Uterus (tissue), 2 donors: Measurements from ENCODE around the gene MR1.

Source experiments
- CTCF ChIP-seq, 4 experiments: fragments of 200-600 bp in 2 of 4; fragments of 450-650 bp in 2 of 4; sonication (generic) in 2 of 4; IDR thresholded peaks; one replicate each; pipeline ENCODE4 v1.5.1; 2016 to 2019; ENCODE audit warnings: antibody characterized with exemption in 4 of 4, mild to moderate bottlenecking in 2 of 4, moderate library complexity in 1 of 4
- POLR2A ChIP-seq, 2 donors: fragments of 450-650 bp; IDR thresholded peaks; one replicate each; pipeline ENCODE4 v1.6.1; 2016; ENCODE audit warnings: antibody characterized with exemption in 2 of 2, mild to moderate bottlenecking in 1 of 2, moderate library complexity in 1 of 2

DNA sequence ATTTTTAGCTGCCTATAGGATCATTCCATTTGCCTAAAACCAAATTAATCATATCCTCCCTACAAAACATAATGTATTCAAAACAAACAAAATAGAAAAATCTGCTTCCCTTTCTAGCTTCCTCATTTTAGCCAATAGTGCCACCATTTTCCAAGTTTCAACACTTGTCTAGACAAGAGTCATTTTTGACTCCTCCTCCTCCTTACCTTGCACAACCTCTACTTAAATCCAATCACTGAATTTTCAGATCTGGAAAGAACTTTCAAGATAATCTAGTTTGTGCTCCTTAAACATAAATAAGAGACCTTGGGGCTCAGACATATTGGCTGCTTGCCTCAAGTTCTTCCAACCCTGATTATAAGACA, 18.6 kb upstream of the MR1 start:
- TF ChIP-seq POLR2A (IDR thresholded peaks at IDR 0.05): no peak
- TF ChIP-seq CTCF (IDR thresholded peaks at IDR 0.05): no peak
